GM13977 (cell line): Measurements from ENCODE around the gene CROCC2.

ENCODE experiments used
- DNase-seq: peaks from one replicate; pipeline ENCODE4 v3.0.0; 2012; ENCODE audit warnings: low spot score
- CTCF ChIP-seq: IDR thresholded peaks from 2 replicates; pipeline ENCODE4 v1.5.1; 2012; ENCODE audit warnings: mild to moderate bottlenecking, control low read depth; ENCODE audit not compliant: insufficient read depth; ENCODE audit errors: extremely low read depth, missing control alignments
- in situ Hi-C: fragments of 300-500 bp; cut with MboI; formaldehyde crosslinking; loops from one replicate; pipeline ENCODE4 v1.12.0; 2022; ENCODE audit warnings: low sequenced_read_pairs, low pct_unique_long_range_greater_than_20kb, mixed read lengths, inconsistent platforms; ENCODE audit not compliant: unreplicated experiment

The CROCC2 gene

GRCh38 chr2:240948905-240949790 lies 43.0 kb downstream of the CROCC2 start:
- in situ Hi-C loops = no loop called here
- DNase-seq = no peak
- TF ChIP-seq CTCF = no peak

- no peak for TF ChIP-seq CTCF
- in situ Hi-C loops = no loop called here
- DNase-seq = no peak
These were observed 43.9 kb downstream of the CROCC2 start for GRCh38 chr2:240949791-240950705.

GRCh38 chr2:240951045-240951594 lies 45.0 kb downstream of the CROCC2 start:
- no peak for TF ChIP-seq CTCF
- DNase-seq = no peak
- in situ Hi-C loops = no loop called here

GRCh38 chr2:240952496-240953246 lies 46.5 kb downstream of the CROCC2 start:
- DNase-seq = no peak
- in situ Hi-C loops = no loop called here
- no peak for TF ChIP-seq CTCF

GRCh38 chr2:240953426-240954410 lies 47.6 kb downstream of the CROCC2 start:
- DNase-seq = no peak

More at GRCh38 chr2:240953426-240954410, 47.6 kb downstream of the CROCC2 start:
- in situ Hi-C loops = no loop called here
- TF ChIP-seq CTCF = no peak
